GM18951 (cell line): ENCODE data around the gene GNA14.

ENCODE experiments used
- POLR2A ChIP-seq: IDR thresholded peaks from 4 replicates; pipeline ENCODE4 v1.6.1; 2011; ENCODE audit warnings: mild to moderate bottlenecking; ENCODE audit not compliant: insufficient read length, insufficient read depth; ENCODE audit errors: extremely low read depth
- in situ Hi-C: fragments of 300-500 bp; cut with MboI; formaldehyde crosslinking; loops from one replicate; pipeline ENCODE4 v1.12.0; 2022; ENCODE audit warnings: low sequenced_read_pairs, mixed read lengths, inconsistent platforms; ENCODE audit not compliant: unreplicated experiment

Gene GNA14

GRCh38 chr9:77375956-77376532 is 272.1 kb downstream of the GNA14 start:
- no peak for TF ChIP-seq POLR2A
- in situ Hi-C loops = no loop called here

- no peak for TF ChIP-seq POLR2A
- in situ Hi-C loops = no loop called here
Measured at GRCh38 chr9:77374266-77374665, 273.9 kb downstream of the GNA14 start.
